NK-92 (cell line): ENCODE data around the gene SH3RF3.

Experiments
- DNase-seq: peaks from one replicate; lab custom pipeline; 2025; ENCODE audit not compliant: unreplicated experiment; lab: John Stamatoyannopoulos, UW

Gene SH3RF3

GRCh38 chr2:109460553-109461324, 331.7 kb downstream of the SH3RF3 start:
- no peak for DNase-seq

GRCh38 chr2:109463236-109463635, 334.2 kb downstream of the SH3RF3 start:
- no peak for DNase-seq

DNA sequence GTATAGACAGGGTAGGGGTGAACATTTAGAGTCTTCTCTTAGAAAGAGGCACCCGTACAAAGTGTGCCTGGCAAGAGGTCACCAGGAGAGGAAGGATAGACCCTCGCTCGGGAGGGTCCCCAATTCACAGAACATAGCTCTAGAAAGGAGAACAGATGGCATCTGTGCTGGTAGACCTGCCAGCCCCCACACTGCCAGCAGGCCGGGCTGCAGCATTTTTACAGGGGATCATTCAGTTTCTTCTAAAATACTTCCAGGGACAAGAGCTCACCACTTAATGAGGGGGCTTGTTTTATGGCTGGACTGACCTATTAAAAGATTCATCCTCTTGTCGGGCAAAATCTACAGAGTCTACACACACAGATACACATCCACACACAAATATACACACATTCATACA, 334.9 kb downstream of the SH3RF3 start:
- DNase-seq = no peak

- DNase-seq = no peak
Observed at GRCh38 chr2:109466674-109467575, 337.9 kb downstream of the SH3RF3 start.

DNA sequence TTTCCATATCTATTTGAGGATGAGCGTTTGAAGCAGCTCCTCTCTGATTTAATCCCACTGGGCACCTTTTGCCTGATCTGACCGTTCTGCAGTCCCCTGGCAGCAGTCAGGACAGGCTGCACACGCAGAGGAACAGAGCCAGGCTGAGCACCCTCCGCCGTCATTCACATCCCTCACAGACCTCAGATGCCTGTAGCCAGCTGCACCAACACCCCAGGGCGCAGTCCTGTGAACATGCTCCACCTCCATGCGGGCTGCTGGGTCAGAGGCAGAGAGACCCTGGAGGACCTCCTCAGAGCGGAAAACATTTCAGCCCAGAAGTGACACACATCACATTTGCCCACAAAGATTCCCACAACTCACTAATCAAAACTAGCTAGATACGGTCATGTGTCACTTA, 338.7 kb downstream of the SH3RF3 start:
- no peak for DNase-seq

DNA sequence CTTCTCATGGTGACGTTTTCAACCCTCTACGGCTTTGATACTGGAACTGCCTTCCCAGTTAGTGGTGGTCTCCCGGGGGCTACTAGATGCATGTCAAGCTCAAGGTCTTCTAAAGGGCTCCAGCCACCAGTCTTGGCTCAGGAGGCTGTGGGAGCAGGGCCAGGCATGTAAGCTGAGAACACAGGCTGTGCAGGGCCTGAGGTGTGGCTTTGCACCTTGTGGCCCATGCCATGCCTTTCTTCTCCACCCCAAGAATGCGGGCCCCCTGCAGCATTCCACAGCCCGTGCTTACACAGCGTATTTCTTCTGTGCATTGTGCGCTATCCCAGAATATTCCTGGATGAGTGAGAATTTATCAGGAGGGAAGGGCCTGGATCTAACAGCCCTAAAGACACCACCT, 339.9 kb downstream of the SH3RF3 start:
- no peak for DNase-seq

- no peak for DNase-seq
Observed at GRCh38 chr2:109471658-109472057, 342.7 kb downstream of the SH3RF3 start.

- no peak for DNase-seq
Observed at GRCh38 chr2:109472331-109472959, 343.4 kb downstream of the SH3RF3 start.

DNA sequence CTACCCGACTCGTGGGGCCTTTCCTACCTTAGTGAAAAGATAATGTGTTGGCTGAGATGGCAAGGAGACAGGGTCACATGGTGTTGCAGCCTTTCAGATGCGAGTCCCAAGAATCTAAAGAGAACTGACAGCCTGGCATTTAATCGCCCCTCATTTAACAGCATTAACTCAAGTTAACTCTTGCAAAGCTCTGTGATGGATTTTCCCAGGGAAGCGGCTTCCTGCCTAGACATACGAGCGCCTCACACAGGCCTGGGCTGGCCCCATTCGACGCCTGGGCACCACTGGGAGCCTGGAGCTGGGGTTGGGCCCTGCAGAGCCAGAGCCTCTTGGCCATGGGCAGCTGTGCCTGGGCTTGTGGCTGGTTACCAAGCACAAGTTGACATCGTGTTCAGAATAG, 344.0 kb downstream of the SH3RF3 start:
- DNase-seq = no peak

- no peak for DNase-seq
Observed at GRCh38 chr2:109473616-109474318, 344.8 kb downstream of the SH3RF3 start.

- DNase-seq = no peak
Observed at GRCh38 chr2:109474319-109474825, 345.4 kb downstream of the SH3RF3 start.

- DNase-seq = no peak
Observed at GRCh38 chr2:109475531-109476210, 346.7 kb downstream of the SH3RF3 start.

- no peak for DNase-seq
Observed at GRCh38 chr2:109476641-109477441, 347.8 kb downstream of the SH3RF3 start.

- no peak for DNase-seq
Observed at GRCh38 chr2:109478906-109479493, 350.0 kb downstream of the SH3RF3 start.

GRCh38 chr2:109479804-109480203, 350.8 kb downstream of the SH3RF3 start:
- DNase-seq = no peak

GRCh38 chr2:109480486-109481195, 351.6 kb downstream of the SH3RF3 start:
- DNase-seq = no peak

DNA sequence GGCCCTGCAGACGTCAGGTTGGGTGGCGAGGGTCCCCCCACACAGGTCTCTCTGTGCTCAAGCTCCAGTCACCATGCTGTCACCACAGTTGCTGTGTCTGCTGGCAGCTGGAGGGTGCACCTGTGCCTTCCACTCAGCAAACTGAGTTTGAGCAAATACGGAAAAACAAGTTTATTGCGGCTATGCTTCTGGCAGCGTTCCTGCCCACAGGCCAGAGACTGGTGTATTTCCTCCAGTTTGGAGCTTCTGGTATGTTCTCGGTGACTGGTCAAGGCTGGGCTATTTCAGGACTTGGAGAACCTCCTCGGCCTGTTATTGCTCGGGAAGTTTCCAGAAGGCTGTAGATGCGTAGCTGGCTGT, 352.2 kb downstream of the SH3RF3 start:
- DNase-seq = no peak

GRCh38 chr2:109481599-109481998, 352.6 kb downstream of the SH3RF3 start:
- DNase-seq = no peak
